G401 (cell line): Measurements from ENCODE around the gene RPS2. TPM values are rescaled to one million over a fixed set of nuclear protein-coding genes. Genes with fewer than 3 reads are reported as not detected.

Experiments
- DNase-seq: peaks from one replicate; pipeline ENCODE4 v3.0.0-alpha.2; 2015; ENCODE audit warnings: low spot score
- in situ Hi-C: cut with HindIII; loops from 2 replicates; pipeline ENCODE4 v1.10.0; 2016; ENCODE audit warnings: low sequenced_read_pairs, mixed read lengths
- total RNA-seq: library from RNA; depleted of rRNA; stranded (reverse); fragments of >200 nt; shearing (Covaris generic); gene quantifications from 2 replicates; pipeline ENCODE4 v1.2.3, GENCODE V29; 2014

The RPS2 gene
- total RNA-seq, 1 experiment from 2014 or later: 10,196 TPM

DNA sequence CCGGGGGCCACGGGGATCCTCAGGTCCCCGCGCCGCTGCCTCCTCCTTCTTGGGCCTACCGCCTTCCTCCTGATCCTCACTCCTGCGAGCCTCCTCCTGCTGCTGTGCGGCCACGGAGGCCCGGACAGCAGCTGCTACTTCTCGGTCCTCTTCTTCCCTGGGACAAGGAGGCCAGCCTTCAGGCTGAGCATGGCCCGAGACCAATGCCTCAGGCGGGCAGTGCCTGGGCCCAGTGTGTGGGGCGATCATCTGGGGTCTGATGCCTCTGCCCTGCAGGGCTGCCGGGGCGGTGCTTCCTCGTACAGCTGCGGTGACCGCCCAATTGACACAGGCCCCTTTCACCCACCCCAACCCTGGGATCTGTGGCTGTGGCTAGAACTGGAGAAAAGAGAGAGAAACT, 36.4 kb upstream of the RPS2 start:
- in situ Hi-C loops: no loop called here
- no peak for DNase-seq

- in situ Hi-C loops: no loop called here
- DNase-seq: no peak
These were observed 35.4 kb upstream of the RPS2 start for GRCh38 chr16:1999866-2000514.

DNA sequence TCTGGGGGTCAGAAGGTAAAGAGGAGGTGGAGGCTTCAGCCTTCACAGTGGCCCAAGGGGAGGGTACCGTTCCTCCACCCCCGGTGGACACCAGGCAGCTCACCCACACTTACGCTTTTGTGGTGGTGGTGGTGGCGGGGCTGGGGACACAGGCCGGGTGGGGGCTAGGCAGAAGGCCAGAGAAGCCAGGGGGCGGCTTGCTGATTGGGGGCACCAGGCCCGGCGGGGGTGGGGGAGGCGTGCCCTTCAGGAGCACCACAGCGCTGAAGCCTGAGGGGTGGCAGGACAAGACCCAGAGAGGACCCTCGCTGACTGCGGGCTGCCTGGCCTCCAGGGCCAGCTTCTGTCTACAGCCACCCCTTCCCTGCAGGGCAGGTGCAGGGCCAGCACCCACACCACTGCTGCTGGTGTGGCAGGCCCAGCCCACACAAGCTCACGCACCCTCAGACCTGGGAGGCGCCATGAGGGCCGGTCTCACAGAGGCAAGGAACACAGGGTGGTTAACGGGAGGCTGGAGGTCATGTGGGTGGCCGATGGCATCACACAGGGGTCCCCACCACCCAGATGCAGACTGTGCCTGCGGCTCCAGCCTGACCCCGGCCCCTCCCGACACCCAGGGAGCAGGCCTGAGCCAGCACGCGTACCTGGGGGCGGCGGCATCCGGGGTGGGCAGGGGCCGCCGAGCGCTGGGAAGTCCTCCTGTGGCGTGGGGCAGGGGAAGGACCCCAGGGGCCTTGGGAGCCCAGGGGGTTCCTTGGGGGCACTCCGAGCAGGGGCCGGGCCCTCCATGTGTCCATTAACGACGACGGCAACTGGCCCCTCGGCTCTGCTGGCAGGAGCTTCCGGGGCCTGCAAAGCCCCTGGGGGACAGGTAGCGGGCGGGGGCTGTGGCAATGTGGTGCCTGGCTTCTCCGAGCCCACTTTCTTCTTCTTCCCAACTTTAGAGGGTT, 34.5 kb upstream of the RPS2 start:
- no peak for DNase-seq
- in situ Hi-C loops: no loop called here

- in situ Hi-C loops: no loop called here
- peak; percentile 54 for DNase-seq
These were observed 33.8 kb upstream of the RPS2 start for GRCh38 chr16:1998360-1998835.

- DNase-seq: no peak
- in situ Hi-C loops: no loop called here
These were observed 33.1 kb upstream of the RPS2 start for GRCh38 chr16:1997494-1998359.

DNA sequence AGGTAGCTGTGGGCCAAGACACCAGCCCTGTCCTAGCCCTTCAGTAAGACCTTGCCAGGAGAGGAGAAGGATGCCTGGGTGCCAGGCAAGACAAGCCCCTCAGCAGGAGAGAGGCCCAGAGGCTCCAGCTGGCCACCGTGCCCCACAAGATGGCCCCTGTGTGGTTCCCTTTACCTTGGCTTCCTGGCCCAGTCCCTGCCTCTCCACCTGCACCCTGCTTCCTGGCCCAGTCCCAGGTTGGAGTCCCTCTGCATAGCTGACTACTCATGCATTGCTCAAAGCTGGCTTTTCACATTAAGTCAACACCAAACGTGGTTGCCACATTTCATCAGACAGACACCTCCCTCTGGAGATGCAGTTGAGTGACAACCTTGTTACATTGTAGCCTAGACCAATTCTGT, 29.1 kb upstream of the RPS2 start:
- DNase-seq: no peak
- in situ Hi-C loops: no loop called here

DNA sequence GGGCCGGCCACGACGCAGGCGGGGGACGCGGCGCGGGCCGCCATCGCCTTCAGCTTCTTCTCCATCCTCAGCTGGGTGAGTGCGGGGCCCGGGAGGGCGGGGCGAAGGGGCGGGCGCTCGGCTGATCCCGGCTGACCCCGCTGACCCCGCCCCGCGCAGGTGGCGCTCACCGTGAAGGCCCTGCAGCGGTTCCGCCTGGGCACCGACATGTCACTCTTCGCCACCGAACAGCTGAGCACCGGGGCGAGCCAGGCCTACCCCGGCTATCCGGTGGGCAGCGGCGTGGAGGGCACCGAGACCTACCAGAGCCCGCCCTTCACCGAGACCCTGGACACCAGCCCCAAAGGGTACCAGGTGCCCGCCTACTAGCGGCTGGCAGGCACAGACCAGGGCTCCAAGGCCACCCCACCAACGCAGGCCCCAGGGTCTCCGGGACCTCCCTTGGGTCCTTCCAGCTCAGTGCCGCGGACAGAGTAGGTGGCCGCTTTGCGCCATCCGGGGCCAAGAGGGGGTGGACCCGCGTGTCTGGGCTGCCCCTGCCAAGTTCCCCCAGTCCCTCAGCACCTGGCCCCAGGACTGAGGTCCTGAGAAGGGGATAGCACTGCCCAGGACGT, 28.2 kb upstream of the RPS2 start:
- DNase-seq: no peak
- in situ Hi-C loops: no loop called here

DNA sequence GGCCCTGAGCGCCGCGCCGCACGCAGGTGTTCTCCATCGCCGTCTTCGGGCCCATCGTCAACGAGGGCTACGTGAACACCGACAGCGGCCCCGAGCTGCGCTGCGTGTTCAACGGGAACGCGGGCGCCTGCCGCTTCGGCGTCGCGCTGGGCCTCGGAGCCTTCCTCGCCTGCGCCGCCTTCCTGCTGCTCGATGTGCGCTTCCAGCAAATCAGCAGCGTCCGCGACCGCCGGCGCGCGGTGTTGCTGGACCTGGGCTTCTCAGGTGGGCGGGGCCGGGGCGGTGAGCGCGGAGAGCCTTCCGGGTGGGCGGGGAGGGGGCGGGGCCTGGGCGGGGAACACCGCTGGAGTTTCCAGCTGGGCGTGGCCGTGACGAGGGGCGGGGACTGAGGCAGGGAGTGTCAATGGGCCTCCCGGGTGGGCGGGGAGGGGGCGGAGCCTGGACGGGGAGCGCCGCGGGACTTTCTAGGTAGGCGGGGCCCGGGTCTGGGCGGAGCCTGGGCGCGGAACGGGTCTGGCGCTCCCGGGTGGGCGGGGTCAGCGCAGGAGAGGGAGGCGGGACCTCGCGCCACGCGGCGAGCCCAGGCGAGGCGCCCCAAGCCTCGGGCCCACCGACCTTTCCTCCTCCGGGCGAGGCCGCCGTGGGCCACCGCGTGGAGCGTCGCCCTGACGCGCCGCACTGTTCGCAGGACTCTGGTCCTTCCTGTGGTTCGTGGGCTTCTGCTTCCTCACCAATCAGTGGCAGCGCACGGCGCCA, 27.5 kb upstream of the RPS2 start:
- in situ Hi-C loops: no loop called here
- peak; percentile 78 for DNase-seq

- in situ Hi-C loops: no loop called here
- DNase-seq: no peak
These were observed 26.9 kb upstream of the RPS2 start for GRCh38 chr16:1991588-1991947.

- in situ Hi-C loops: no loop called here
These were observed 26.5 kb upstream of the RPS2 start for GRCh38 chr16:1991135-1991551.

GRCh38 chr16:1990351-1991134, 25.9 kb upstream of the RPS2 start:
- DNase-seq: peak; percentile 57
- in situ Hi-C loops: no loop called here

More at GRCh38 chr16:1991135-1991551, 26.5 kb upstream of the RPS2 start:
- DNase-seq: peak; percentile 38

- in situ Hi-C loops: no loop called here
These were observed 25.4 kb upstream of the RPS2 start for GRCh38 chr16:1990101-1990350.

DNA sequence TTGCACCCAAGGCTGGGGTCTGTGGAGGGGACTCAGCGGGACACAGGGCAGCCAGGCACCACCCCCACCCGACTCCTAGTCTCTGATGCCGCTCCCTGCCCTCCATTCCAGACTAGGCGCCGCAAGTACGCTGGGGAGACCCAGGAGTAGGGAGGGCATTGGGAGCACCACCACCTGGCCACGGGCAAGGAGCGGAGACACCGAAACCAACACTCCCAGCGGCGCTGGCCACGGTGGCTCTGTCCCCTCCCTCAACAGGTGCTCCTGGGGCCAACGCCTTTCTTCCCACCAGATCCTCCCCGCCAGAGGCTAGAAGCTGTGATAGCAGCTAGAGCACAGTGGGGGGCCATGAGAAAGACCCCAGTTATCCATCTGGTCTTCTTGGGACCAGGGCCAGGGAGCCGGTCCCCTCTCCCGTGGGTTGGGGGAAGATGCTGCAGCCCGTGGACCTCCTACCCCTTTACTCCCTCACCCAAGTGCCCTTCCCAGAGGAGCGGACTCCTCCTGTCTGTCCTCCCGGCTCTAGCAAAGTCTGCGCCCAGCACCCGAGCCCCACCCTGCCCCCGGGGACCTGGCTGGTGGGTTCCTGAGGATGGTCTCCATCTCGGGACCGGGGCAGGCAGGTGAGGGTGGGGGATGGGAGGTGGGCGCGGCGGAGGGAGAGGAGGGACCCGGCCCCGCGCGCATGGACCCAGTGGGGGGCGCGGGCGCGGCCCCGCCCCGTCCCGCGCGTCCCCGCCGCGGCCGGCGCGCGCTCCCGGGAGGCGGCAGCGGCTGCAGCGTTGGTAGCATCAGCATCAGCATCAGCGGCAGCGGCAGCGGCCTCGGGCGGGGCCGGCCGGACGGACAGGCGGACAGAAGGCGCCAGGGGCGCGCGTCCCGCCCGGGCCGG, 24.8 kb upstream of the RPS2 start, which contains the start of gene SYNGR3:
Gene SYNGR3, plus strand, starts transcription at position 762 of the 892 bp plus-strand sequence. CDS start 133 bp downstream, outside the sequence.
- DNase-seq: no peak
- in situ Hi-C loops: no loop called here

More at GRCh38 chr16:1990101-1990350, 25.4 kb upstream of the RPS2 start:
- DNase-seq: no peak

DNA sequence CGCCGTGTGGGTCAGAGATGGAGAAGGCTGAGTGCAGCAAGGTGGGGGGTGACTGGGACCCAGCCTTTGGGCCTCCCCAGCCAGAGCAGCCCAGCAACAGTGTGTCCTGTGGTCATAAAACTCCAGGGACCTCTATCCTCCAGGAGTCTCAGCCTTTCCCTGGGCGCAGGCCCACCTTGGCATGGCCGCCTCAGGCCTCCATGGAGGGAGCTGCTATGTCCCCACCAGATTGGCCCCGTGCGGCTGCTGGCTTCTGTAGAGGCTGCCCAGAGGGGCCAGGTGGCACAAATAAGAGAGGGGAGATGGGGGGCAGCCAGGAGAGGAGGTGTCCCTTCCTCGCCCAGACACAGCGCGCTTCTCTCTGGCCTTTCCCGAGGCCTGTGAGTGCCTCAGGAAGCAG, 22.6 kb upstream of the RPS2 start:
- in situ Hi-C loops: no loop called here

DNA sequence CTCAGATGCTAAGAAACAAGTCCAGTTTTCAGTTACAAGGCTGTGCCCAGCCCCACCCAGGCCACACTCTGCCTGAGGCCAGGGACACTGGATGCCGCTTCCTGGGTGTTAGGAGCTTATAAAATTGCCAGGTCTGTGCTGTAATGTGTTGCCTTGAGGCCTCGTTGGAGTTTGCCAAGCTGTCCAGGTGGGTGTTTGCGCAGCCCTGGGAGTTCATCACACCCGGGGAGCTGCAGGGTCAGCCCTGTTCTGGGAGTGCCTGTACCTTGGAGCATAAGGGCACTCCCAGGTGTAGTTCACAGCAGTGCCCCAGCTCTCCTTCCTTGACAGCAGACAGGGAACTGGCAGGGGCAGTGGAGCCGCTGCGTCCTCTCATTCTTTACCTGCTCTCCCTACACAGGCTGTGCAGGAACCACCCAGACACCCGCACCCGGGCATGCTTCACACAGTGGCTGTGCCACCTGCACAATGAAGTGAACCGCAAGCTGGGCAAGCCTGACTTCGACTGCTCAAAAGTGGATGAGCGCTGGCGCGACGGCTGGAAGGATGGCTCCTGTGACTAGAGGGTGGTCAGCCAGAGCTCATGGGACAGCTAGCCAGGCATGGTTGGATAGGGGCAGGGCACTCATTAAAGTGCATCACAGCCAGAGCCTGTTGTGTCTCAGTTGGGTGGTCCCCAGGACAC, 21.0 kb upstream of the RPS2 start:
- DNase-seq: no peak
- in situ Hi-C loops: no loop called here

More for the DNA sequence above, 22.6 kb upstream of the RPS2 start:
- no peak for DNase-seq
